Limb (tissue), 2 donors: ENCODE results near the gene SLC44A5.
"Not testable (repeated sequence)": the region's sequence is repeated elsewhere in the genome, so short reads cannot be mapped to it uniquely, and the experiment has no call there.

Source experiments
- DNase-seq, 2 donors: peaks; one replicate each; pipeline ENCODE4 v3.0.0-alpha.2; 2016; ENCODE audit errors: extremely low spot score in 2 of 2

The SLC44A5 gene

DNA sequence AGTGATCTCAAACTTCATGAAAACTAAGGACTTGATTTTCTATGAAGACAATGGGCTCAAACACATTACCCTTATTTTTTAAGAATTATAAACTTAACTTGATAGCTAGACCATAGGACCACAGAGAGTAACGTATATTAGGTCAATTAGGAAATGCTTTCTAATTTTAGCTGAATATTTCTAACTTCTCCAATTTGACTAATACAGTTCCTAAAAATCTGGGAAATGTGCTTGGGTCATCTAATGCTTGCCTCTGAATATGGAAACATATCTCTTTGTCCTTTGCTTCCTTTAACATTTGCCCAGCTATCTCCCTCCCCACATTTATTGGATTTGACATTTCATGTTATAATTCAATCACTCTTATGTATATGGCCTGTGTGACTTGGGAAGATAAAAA lies 335.3 kb downstream of the SLC44A5 start:
- DNase-seq = no peak

DNA sequence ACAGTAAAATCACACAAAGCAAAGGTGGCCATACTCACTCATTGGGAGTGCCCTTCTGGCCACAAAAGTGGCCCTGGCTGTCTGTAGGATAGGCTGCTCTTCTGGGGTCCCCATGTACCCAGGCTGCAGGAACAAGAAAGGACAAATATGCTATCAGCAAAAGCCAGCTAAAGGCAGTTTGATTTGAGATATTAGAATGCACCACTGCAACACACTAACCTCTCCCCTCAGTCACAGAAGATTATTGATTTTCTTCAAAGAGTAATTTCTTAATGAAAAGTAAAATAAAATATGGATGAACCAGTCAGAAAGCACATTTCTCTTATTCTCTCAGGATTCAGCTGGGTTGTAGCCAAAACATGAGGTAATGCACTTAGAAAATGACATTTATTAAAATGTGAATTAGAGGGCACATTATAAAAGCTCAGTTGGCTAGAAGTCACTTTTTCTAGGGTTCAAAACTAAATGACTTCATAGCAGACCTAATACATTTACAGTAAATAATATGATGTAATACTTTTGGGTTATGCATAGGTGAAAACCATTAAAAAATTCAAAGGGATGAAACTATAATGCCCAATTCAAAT lies 335.9 kb downstream of the SLC44A5 start:
- no peak for DNase-seq

DNA sequence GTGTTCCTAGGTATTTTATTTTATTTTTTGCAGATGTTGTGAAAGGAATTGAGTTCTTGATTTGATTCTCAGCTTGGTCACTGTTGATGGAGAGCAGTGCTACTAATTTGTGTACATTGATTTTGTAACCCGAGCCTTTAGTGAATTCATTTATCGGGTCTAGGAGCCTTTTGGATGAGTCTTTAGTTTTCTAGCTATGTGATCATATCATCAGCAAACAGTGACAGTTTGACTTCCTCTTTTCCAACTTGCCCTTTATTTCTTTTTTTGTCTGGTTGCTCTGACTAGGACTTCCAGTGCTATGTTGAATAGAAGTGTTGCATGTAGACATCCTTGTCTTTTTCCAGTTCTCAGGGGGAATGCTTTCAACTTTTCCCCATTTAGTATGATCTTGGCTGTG lies 337.8 kb downstream of the SLC44A5 start:
- DNase-seq = no peak

DNA sequence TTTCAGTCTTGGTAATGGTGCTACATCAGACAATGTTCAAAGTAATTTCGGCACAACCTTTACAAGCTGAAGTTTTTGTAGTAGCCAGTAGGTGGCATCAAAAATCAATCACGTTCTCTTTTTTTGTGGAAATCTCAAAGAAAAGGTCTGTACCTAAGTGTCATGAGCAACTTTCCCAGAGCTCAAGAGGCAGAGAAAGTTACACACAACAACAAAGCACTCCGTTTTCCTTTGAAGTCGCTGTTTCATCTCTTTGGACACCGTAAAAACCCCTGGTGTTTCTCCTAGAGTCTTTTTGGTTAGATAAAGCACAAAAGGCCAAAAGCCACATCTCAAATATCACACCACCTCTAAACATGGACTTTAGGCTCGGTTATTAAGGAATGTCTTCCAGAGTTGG lies 345.1 kb downstream of the SLC44A5 start:
- peak in 1 of 2 donors; percentile 57 for DNase-seq

DNA sequence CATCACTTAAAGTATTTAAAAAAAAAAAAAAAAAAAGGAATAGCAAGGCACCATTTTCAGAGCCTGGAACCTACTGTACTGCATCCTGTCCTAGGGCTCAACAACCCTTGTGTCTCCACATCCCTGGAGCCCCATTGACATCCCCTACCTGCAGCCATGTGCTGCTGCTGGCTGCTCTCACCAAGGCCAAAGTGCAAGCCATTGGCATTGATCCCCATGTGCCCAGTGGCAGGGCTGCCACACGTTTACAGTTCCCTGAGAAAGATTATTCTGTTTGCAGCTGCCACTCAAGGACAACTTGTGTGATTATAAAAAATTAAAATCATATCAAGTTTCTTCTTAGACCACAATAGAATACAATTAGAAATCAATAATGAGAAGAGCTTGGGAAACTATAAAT lies 346.8 kb downstream of the SLC44A5 start:
- DNase-seq = no peak

- DNase-seq = not testable (repeated sequence)
Observed at GRCh38 chr1:75263616-75264015, 347.3 kb downstream of the SLC44A5 start.

GRCh38 chr1:75261946-75262345 lies 349.0 kb downstream of the SLC44A5 start:
- not testable (repeated sequence) for DNase-seq

- DNase-seq = no peak
Observed at GRCh38 chr1:75258351-75258750, 352.6 kb downstream of the SLC44A5 start.

GRCh38 chr1:75257424-75257823 lies 353.5 kb downstream of the SLC44A5 start:
- no peak for DNase-seq

DNA sequence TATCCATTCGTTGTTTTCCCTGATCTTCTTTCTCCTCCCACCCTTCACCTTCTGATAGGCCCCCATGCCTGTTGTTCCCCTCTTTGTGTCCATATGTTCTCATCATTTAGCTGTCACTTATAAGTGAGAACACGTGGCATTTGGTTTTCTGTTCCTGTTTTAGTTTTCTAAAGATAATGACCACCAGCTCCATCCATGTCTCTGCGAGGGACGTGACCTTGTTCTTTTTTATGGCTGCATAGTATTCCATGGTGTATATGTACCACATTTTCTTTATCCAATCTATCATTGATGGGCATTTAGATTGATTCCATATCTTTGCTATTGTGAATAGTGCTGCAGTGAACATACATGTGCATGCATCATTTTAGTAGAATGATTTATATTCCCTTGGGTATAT lies 360.8 kb downstream of the SLC44A5 start:
- not testable (repeated sequence) for DNase-seq

DNA sequence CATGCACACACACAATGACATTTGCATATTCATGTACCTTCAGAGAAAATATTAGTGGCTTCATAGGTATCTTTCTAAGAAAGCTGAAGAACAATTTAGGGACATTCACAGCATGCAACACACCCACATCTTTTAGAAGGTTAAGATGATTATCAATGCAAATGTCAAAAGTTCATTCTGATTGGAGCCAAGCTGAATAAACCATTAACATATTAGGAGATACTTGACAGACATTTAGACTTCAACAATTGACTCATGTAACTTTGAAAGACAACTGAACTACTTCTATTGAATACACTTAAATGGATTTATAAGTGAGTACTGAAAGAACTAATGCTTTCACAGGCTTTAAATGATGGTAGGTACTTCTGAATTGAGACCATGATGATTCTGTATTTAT lies 365.7 kb downstream of the SLC44A5 start:
- DNase-seq = no peak

GRCh38 chr1:75243124-75243523 lies 367.8 kb downstream of the SLC44A5 start:
- DNase-seq = no peak

- DNase-seq = no peak
Observed at GRCh38 chr1:75237316-75237715, 373.6 kb downstream of the SLC44A5 start.

- no peak for DNase-seq
Observed at GRCh38 chr1:75234562-75234961, 376.4 kb downstream of the SLC44A5 start.

DNA sequence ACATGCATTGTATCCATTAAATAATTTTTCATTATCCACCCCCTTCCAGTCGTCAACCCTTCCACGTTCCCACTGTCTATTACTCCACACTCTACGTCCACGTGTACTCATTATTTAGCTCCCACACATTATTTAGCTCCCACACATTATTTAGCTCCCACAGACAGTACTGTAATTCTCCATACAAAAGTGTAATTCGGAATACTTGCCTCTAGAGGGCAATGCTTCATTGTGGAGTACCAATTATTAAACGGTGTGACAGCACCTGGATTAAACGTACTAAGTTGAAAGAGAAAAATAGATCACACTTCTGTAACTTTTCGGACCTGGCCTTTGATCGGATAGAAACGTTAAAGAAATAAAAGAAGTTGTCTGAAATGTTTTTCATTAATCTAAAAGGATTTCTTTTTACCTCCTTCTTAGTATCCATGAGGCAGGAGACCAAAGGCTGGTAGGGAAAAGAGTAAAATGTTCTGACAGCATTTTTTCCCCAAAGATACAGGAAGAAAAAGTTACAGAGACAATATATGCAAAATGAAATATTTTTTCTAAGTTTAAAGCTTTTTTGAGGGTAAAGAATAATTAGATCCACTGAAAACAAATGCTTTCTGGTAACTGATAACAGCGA lies 377.5 kb downstream of the SLC44A5 start:
- DNase-seq = peak in 1 of 2 donors; percentile 7

GRCh38 chr1:75220072-75220471 lies 390.8 kb downstream of the SLC44A5 start:
- DNase-seq = no peak

DNA sequence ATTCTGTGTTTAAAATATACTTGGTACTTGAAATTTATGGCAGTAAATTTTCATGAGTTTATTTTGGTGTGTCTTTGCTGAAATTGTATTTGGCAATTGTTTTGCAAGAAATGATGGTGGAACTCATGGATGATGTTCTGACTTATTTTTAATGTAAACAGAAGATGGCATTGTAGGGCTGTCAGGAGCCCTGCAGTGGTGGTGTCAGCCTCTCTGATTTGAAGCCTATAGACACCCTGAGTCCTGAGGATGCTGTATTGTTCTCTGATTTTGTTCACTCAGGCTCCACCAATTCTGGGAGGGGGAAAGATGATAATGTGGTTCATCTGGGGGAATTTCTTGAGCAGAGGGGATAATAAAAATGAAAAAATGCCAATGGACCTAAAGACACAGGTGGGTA lies 396.9 kb downstream of the SLC44A5 start:
- DNase-seq = no peak

DNA sequence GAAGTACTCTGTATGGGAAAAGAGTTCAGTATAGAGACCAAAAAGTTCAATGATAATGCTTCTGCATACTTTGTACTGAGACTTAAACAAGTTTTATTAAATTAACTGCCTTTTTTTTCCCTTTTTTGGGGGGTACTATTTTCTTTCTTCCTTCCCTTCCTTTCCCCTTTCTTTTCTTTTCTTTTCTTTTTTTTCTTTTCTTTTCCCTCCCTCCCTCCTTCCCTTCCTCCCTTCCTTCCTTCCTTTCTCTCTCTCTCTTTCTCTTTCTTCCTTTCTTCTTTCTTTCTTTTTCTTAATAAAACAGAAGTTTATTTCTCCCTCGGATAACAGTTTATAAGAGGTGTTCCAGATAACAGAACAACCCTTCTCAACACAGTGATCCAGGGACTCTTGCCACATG lies 399.3 kb downstream of the SLC44A5 start:
- no peak for DNase-seq

- no peak for DNase-seq
Observed at GRCh38 chr1:75208862-75209261, 402.1 kb downstream of the SLC44A5 start.

GRCh38 chr1:75203415-75204277 lies 407.3 kb downstream of the SLC44A5 start:
- peak in 1 of 2 donors; percentile 74 for DNase-seq

DNA sequence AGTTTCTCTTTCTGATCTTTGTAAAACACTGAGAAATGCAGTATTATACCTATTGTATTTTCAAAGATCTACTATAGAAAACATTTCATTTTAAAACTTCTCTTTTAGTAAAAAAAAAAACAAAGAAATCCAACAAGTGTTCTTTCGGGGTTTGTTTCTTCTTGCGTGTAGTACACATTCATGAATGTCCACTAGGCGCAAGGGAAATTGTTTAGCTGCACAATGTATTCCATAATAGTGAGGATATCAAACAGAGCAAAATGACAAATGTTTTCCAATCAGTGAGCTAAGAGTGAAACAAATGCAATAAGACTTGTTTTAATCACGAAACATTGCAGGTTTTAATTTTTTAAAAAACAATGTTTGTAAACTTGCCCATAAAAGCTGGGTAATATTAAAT lies 408.2 kb downstream of the SLC44A5 start:
- DNase-seq = no peak

DNA sequence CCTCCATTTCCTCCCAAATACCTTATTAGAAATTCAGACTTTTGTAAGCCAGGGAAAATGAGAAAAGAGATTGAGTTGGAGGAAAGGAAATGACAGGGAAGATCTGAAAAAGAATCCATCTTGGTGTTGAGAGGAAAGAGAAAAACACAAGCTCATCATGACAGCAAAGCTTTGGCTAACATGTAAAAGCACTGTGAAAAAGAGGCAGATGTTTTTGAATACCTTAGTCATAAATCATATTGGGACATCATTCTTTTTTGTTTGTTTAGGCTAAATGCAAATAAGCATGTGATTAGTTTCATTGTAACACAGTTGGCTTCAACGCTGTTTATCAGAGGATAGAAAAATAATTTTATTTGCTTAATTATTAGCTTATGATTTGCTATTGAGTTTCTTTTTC lies 412.2 kb downstream of the SLC44A5 start:
- DNase-seq = no peak

DNA sequence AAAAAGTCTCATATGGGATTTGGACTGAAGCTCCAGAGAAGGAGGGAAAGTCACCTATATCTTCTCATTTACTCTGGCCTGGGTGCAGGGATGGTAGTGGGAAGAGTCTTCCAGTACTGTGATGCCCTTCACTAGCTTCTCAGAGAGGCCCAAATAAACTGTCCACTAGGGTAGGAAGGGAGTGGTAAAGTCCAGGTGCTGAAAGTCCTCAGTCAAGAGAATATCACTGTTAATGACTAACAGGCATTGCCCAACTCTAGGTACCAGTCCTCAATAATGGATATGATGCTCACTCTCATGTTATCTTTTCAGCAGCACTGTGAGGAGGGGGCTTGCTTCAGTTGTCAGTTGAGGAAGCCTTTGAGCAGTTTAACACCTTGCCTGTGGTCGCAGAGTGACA lies 412.8 kb downstream of the SLC44A5 start:
- no peak for DNase-seq
